HCT116 (cell line): ENCODE measurements around the gene SLC34A2. TPM values are rescaled to one million over a fixed set of nuclear protein-coding genes. Genes with fewer than 3 reads are reported as not detected.
"Not testable (repeated sequence)": the region's sequence is repeated elsewhere in the genome, so short reads cannot be mapped to it uniquely, and the experiment has no call there.

Source experiments
- ATAC-seq: fragments of 200-7000 bp; cut with Tn5 transposase; 2 replicates; pipeline ENCODE4 v1.9.1; 2020; ENCODE audit warnings: mild to moderate bottlenecking, moderate library complexity
- BruUV-seq: library from RNA; stranded (reverse); fragments of 400-500 nt; replicated peaks from 2 replicates; lab custom pipeline; 2021; lab: Mats Ljungman, UMichigan
- CTCF ChIA-PET: fragments of 300-600 bp; sonication (Branson Sonifier 250); formaldehyde crosslinking; loops from one replicate; lab custom pipeline; 2021; ENCODE audit warnings: antibody characterized with exemption; lab: Charles Lee
- POLR2A ChIA-PET: fragments of 300-600, 350-600 bp; sonication (Branson Sonifier 250); formaldehyde crosslinking; loops from one replicate; lab custom pipeline; 2021; ENCODE audit warnings: antibody characterized with exemption; lab: Charles Lee
- RAD21 ChIA-PET, 2 experiments: fragments of 300-600 bp; sonication (Branson Sonifier 250); formaldehyde crosslinking; loops; one replicate each; lab custom pipeline; 2023; ENCODE audit warnings: low total read pairs in 2 of 2; ENCODE audit not compliant: uncharacterized antibody in 2 of 2, unreplicated experiment in 2 of 2, low non-redundant PET in 1 of 2; lab: Charles Lee
- DNase-seq: peaks from one replicate; pipeline ENCODE4 v3.0.0-alpha.2; 2010; ENCODE audit warnings: low read depth, low spot score
- H2AFZ ChIP-seq: fragments of 200-600 bp; shearing (Covaris generic), sonication (generic); 2 replicates; pipeline ENCODE4 v1.6.1; 2017; ENCODE audit warnings: low read depth, mixed run types, mixed read lengths, antibody characterized with exemption, low read length; ENCODE audit not compliant: poor library complexity, severe bottlenecking
- H3K27ac ChIP-seq: 2 replicates; pipeline ENCODE4 v1.5.1; 2012; ENCODE audit warnings: low read depth, low read length
- H3K27me3 ChIP-seq: fragments of 200-600 bp; sonication (generic); 2 replicates; pipeline ENCODE4 v1.6.1; 2016; ENCODE audit warnings: mixed run types, low read length, mixed read lengths; ENCODE audit not compliant: insufficient read depth
- H3K36me3 ChIP-seq, 2 experiments: fragments of 200-500 bp in 1 of 2; fragments of 200-600 bp in 1 of 2; sonication (Bioruptor generic) in 1 of 2; sonication (generic) in 1 of 2; 2 replicates each; pipeline versions ENCODE4 v1.5.1 to v1.6.1; 2014 to 2016; ENCODE audit warnings: low read length in 2 of 2, inconsistent platforms in 1 of 2, mixed read lengths in 1 of 2, mixed run types in 1 of 2; ENCODE audit not compliant: insufficient read depth in 2 of 2, control insufficient read depth in 1 of 2
- H3K4me1 ChIP-seq, 2 experiments: fragments of 200-600 bp in 1 of 2; sonication (generic) in 1 of 2; 2 replicates each; pipeline versions ENCODE4 v1.5.1 to v1.6.1; 2012 to 2017; ENCODE audit warnings: low read length in 2 of 2, inconsistent platforms in 1 of 2, mild to moderate bottlenecking in 1 of 2, mixed read lengths in 1 of 2, mixed run types in 1 of 2, moderate library complexity in 1 of 2; ENCODE audit not compliant: insufficient read depth in 2 of 2, control insufficient read depth in 1 of 2
- H3K4me2 ChIP-seq: fragments of 200-600 bp; sonication (generic); 2 replicates; pipeline ENCODE4 v1.6.1; 2017; ENCODE audit warnings: mixed run types, low read length, mixed read lengths
- H3K4me3 ChIP-seq, 2 experiments: fragments of 200-600 bp in 1 of 2; sonication (generic) in 1 of 2; replicated peaks in 1 of 2; 2 replicates each; pipeline ENCODE4 v1.5.1; 2011 to 2016; ENCODE audit warnings: low read length in 2 of 2, control low read depth in 1 of 2, low read depth in 1 of 2, mild to moderate bottlenecking in 1 of 2, mixed read lengths in 1 of 2, mixed run types in 1 of 2
- H3K79me2 ChIP-seq: fragments of 200-600 bp; sonication (generic); 2 replicates; pipeline ENCODE4 v1.6.1; 2017; ENCODE audit warnings: mild to moderate bottlenecking, mixed run types, low read length, moderate library complexity, mixed read lengths; ENCODE audit not compliant: insufficient read depth
- H3K9ac ChIP-seq: fragments of 200-600 bp; sonication (generic); 2 replicates; pipeline ENCODE4 v1.6.1; 2016; ENCODE audit warnings: low read length, mixed read lengths
- H3K9me2 ChIP-seq: fragments of 200-600 bp; sonication (generic), shearing (Covaris generic); 2 replicates; pipeline ENCODE4 v1.6.1; 2017; ENCODE audit warnings: mixed run types, mild to moderate bottlenecking, moderate library complexity; ENCODE audit not compliant: insufficient read depth
- H3K9me3 ChIP-seq, 2 experiments: fragments of 200-500 bp in 1 of 2; fragments of 200-600 bp in 1 of 2; sonication (Bioruptor generic) in 1 of 2; sonication (generic) in 1 of 2; 2 replicates each; pipeline ENCODE4 v1.6.1; 2014 to 2017; ENCODE audit warnings: low read length in 2 of 2, mixed read lengths in 2 of 2, inconsistent platforms in 1 of 2, low read depth in 1 of 2, mild to moderate bottlenecking in 1 of 2, mixed run types in 1 of 2, moderate library complexity in 1 of 2; ENCODE audit not compliant: control insufficient read depth in 1 of 2, insufficient read depth in 1 of 2
- H4K20me1 ChIP-seq: fragments of 200-600 bp; sonication (generic), shearing (Covaris generic); 2 replicates; pipeline ENCODE4 v1.6.1; 2017; ENCODE audit warnings: mixed run types, mild to moderate bottlenecking, moderate library complexity; ENCODE audit not compliant: insufficient read depth
- CBX3 ChIP-seq: IDR thresholded peaks from 2 replicates; pipeline ENCODE4 v1.6.1; 2012; ENCODE audit warnings: low read depth
- CEBPB ChIP-seq: IDR thresholded peaks from 2 replicates; pipeline ENCODE4 v1.6.1; 2012; ENCODE audit warnings: low read depth
- EGR1 ChIP-seq: IDR thresholded peaks from 2 replicates; pipeline ENCODE4 v1.6.1; 2012; ENCODE audit warnings: low read depth
- ELF1 ChIP-seq: IDR thresholded peaks from 2 replicates; pipeline ENCODE4 v1.6.1; 2012; ENCODE audit warnings: low read depth, borderline replicate concordance
- EZH2 ChIP-seq: fragments of 200-600 bp; sonication (generic); IDR thresholded peaks from 2 replicates; pipeline ENCODE4 v1.6.1; 2017; ENCODE audit warnings: antibody characterized with exemption, mixed run types
- JUND ChIP-seq: IDR thresholded peaks from 2 replicates; pipeline ENCODE4 v1.6.1; 2012
- POLR2A ChIP-seq: IDR thresholded peaks from 2 replicates; pipeline ENCODE4 v1.7.0; 2011; ENCODE audit warnings: borderline replicate concordance; ENCODE audit not compliant: insufficient read depth, insufficient read length; ENCODE audit errors: extremely low read depth
- POLR2AphosphoS5 ChIP-seq: IDR thresholded peaks from 2 replicates; pipeline ENCODE4 v1.6.1; 2011; ENCODE audit warnings: mild to moderate bottlenecking, low read depth, low read length, moderate library complexity
- RAD21 ChIP-seq: IDR thresholded peaks from 2 replicates; pipeline ENCODE4 v1.6.1; 2012; ENCODE audit warnings: low read depth, mild to moderate bottlenecking
- SIN3A ChIP-seq: IDR thresholded peaks from 2 replicates; pipeline ENCODE4 v1.6.1; 2012; ENCODE audit warnings: low read depth
- SP1 ChIP-seq: IDR thresholded peaks from 2 replicates; pipeline ENCODE4 v1.6.1; 2012; ENCODE audit warnings: low read depth
- SRF ChIP-seq: IDR thresholded peaks from 2 replicates; pipeline ENCODE4 v1.6.1; 2012; ENCODE audit warnings: low read depth
- YY1 ChIP-seq: IDR thresholded peaks from 2 replicates; pipeline ENCODE4 v1.6.1; 2011; ENCODE audit warnings: low read length, low read depth, moderate library complexity, mild to moderate bottlenecking; ENCODE audit not compliant: insufficient replicate concordance; ENCODE audit errors: extremely low read depth
- ZFX ChIP-seq: fragments of 450-650 bp; IDR thresholded peaks from 2 replicates; pipeline ENCODE4 v1.6.1; 2017
- ZNF274 ChIP-seq: fragments of 200-500 bp; sonication (Bioruptor generic); IDR thresholded peaks from 2 replicates; pipeline ENCODE4 v1.6.1; 2014; ENCODE audit warnings: mild to moderate bottlenecking, low read depth, low read length, inconsistent platforms
- intact Hi-C: fragments of 100-400 bp; cut with micrococcal nuclease; formaldehyde crosslinking; loops from 2 replicates; pipeline ENCODE4 v1.10.0; 2022
- total RNA-seq: library from RNA; stranded (reverse); gene quantifications from one replicate; pipeline ENCODE4 v1.2.1, GENCODE V29; 2021; ENCODE audit not compliant: unreplicated experiment
- TF ChIP-seq, protein P1 (sequence below): IDR thresholded peaks from 2 replicates; pipeline ENCODE4 v1.6.1; 2011; ENCODE audit warnings: mild to moderate bottlenecking, low read length, moderate library complexity; ENCODE audit not compliant: insufficient replicate concordance; ENCODE audit errors: extremely low read depth
- TF ChIP-seq, protein P2 (sequence below), 3 experiments: fragments of 200-600 bp in 1 of 3; sonication (generic) in 1 of 3; IDR thresholded peaks in 2 of 3; conservative IDR thresholded peaks in 1 of 3; 2 replicates each; pipeline ENCODE4 v1.5.1; 2012 to 2017; ENCODE audit warnings: low read depth in 2 of 3, low read length in 2 of 3, antibody characterized with exemption in 1 of 3, borderline replicate concordance in 1 of 3, control low read depth in 1 of 3, mild to moderate bottlenecking in 1 of 3, mixed read lengths in 1 of 3, mixed run types in 1 of 3, moderate library complexity in 1 of 3; ENCODE audit not compliant: insufficient read depth in 1 of 3

Gene SLC34A2
- total RNA-seq, 1 experiment from 2014 or later, result 2.2 TPM

DNA sequence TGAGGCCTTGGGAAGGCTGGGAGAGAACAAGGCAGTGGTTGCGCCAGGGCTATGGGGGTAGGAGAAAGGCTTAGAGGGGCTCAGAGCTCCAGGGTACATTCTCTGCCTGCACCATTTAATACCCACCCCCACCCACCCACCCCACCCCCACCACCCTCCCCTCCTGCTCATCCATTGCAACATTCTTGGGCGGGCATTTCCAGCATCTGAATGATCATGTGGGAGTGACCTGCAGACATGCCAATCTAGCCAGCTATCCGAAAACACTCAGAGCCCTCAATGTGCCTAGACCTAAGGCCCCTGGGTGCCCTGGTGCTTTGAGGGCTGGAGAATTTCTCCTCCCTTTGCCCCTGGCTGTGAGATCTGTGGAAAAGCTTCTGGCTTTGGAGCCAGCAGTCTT, 3.1 kb downstream of the SLC34A2 start:
- ChIA-PET CTCF (no interaction called here), RAD21 (no interaction called here), POLR2A (no interaction called here)
- H3K9me2 ChIP-seq, result no peaks in the 10 kb centered on the region
- H2AFZ ChIP-seq, result no peak overlapping the region
- no peaks in the 10 kb centered on the region for H3K79me2 ChIP-seq
- H3K9me3 ChIP-seq, result no peaks in the 10 kb centered on the region
- DNase-seq (no peak), ATAC-seq (no peak)
- no peak overlapping the region for H3K27ac ChIP-seq
- H3K9ac ChIP-seq, result no peak overlapping the region
- H4K20me1 ChIP-seq, result no peaks in the 10 kb centered on the region
- no peak overlapping the region for H3K4me2 ChIP-seq
- intact Hi-C loops, result no loop called here
- no peak overlapping the region for H3K4me3 ChIP-seq
- H3K27me3 ChIP-seq, result no peaks in the 10 kb centered on the region
- TF ChIP-seq EGR1, result no peak
- TF ChIP-seq SRF, result no peak
- TF ChIP-seq CEBPB, result no peak
- TF ChIP-seq YY1, result no peak
- TF ChIP-seq ZNF274, result no peak
- no peak for TF ChIP-seq ZFX
- TF ChIP-seq, protein P1, sequence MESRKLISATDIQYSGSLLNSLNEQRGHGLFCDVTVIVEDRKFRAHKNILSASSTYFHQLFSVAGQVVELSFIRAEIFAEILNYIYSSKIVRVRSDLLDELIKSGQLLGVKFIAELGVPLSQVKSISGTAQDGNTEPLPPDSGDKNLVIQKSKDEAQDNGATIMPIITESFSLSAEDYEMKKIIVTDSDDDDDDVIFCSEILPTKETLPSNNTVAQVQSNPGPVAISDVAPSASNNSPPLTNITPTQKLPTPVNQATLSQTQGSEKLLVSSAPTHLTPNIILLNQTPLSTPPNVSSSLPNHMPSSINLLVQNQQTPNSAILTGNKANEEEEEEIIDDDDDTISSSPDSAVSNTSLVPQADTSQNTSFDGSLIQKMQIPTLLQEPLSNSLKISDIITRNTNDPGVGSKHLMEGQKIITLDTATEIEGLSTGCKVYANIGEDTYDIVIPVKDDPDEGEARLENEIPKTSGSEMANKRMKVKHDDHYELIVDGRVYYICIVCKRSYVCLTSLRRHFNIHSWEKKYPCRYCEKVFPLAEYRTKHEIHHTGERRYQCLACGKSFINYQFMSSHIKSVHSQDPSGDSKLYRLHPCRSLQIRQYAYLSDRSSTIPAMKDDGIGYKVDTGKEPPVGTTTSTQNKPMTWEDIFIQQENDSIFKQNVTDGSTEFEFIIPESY, result no peak
- TF ChIP-seq, protein P2, sequence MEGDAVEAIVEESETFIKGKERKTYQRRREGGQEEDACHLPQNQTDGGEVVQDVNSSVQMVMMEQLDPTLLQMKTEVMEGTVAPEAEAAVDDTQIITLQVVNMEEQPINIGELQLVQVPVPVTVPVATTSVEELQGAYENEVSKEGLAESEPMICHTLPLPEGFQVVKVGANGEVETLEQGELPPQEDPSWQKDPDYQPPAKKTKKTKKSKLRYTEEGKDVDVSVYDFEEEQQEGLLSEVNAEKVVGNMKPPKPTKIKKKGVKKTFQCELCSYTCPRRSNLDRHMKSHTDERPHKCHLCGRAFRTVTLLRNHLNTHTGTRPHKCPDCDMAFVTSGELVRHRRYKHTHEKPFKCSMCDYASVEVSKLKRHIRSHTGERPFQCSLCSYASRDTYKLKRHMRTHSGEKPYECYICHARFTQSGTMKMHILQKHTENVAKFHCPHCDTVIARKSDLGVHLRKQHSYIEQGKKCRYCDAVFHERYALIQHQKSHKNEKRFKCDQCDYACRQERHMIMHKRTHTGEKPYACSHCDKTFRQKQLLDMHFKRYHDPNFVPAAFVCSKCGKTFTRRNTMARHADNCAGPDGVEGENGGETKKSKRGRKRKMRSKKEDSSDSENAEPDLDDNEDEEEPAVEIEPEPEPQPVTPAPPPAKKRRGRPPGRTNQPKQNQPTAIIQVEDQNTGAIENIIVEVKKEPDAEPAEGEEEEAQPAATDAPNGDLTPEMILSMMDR (IDR thresholded peaks at IDR 0.05 in 2 of 3, conservative IDR thresholded peaks at IDR 0.05 in 1 of 3; ENCODE audit: borderline replicate concordance in 1 of 3, insufficient read depth in 1 of 3, low read depth in 2 of 3, low read length in 2 of 3), result no peak
- TF ChIP-seq RAD21, result no peak
- TF ChIP-seq JUND, result no peak
- no peak for TF ChIP-seq POLR2AphosphoS5
- TF ChIP-seq POLR2A, result no peak
- TF ChIP-seq SIN3A, result no peak
- no peak for TF ChIP-seq EZH2
- no peak for TF ChIP-seq CBX3
- TF ChIP-seq ELF1, result no peak
- no peak for TF ChIP-seq SP1
- H3K4me1 ChIP-seq, result no peaks in the 10 kb centered on the region
- BruUV-seq, result no TSS peak
- no peaks in the 10 kb centered on the region for H3K36me3 ChIP-seq

GRCh38 chr4:25661441-25661840, 5.8 kb downstream of the SLC34A2 start:
- H2AFZ ChIP-seq, RAD21 ChIA-PET, H3K4me2 ChIP-seq, BruUV-seq, H4K20me1 ChIP-seq, H3K27ac ChIP-seq, H3K9ac ChIP-seq, H3K79me2 ChIP-seq, DNase-seq, CTCF ChIA-PET, H3K27me3 ChIP-seq, intact Hi-C loops, H3K4me1 ChIP-seq, H3K9me3 ChIP-seq, H3K4me3 ChIP-seq, POLR2A ChIA-PET, H3K36me3 ChIP-seq, H3K9me2 ChIP-seq, ATAC-seq: not testable (repeated sequence)
